ENCODE measurements around the gene GTF2H2.
"Not testable (repeated sequence)": the region's sequence is repeated elsewhere in the genome, so short reads cannot be mapped to it uniquely, and the experiment has no call there.

- TF ChIP-seq EZH2 (IDR thresholded peaks at IDR 0.05; ENCODE audit: borderline replicate concordance, low read length), result not testable (repeated sequence)
- TF ChIP-seq, protein P1, sequence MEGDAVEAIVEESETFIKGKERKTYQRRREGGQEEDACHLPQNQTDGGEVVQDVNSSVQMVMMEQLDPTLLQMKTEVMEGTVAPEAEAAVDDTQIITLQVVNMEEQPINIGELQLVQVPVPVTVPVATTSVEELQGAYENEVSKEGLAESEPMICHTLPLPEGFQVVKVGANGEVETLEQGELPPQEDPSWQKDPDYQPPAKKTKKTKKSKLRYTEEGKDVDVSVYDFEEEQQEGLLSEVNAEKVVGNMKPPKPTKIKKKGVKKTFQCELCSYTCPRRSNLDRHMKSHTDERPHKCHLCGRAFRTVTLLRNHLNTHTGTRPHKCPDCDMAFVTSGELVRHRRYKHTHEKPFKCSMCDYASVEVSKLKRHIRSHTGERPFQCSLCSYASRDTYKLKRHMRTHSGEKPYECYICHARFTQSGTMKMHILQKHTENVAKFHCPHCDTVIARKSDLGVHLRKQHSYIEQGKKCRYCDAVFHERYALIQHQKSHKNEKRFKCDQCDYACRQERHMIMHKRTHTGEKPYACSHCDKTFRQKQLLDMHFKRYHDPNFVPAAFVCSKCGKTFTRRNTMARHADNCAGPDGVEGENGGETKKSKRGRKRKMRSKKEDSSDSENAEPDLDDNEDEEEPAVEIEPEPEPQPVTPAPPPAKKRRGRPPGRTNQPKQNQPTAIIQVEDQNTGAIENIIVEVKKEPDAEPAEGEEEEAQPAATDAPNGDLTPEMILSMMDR (IDR thresholded peaks at IDR 0.05; ENCODE audit: low read length), result not testable (repeated sequence)
These were observed 23.3 kb downstream of the GTF2H2 start for GRCh38 chr5:71044128-71044527.
